H1 (cell line): ENCODE data around the gene MIEF2.

Experiments used
- BACH1 ChIP-seq: IDR thresholded peaks from 2 replicates; pipeline ENCODE4 v1.6.1; 2012; ENCODE audit warnings: low read length, improper control_type of control experiment
- CHD2 ChIP-seq: IDR thresholded peaks from 2 replicates; pipeline ENCODE4 v1.6.1; 2012; ENCODE audit warnings: low read length, improper control_type of control experiment
- EGR1 ChIP-seq: IDR thresholded peaks from 2 replicates; pipeline ENCODE4 v1.6.1; 2011; ENCODE audit warnings: low read depth, low read length, borderline replicate concordance
- GABPA ChIP-seq: IDR thresholded peaks from 2 replicates; pipeline ENCODE4 v1.6.1; 2011; ENCODE audit warnings: mild to moderate bottlenecking, low read length, moderate library complexity, borderline replicate concordance; ENCODE audit not compliant: insufficient read depth
- POLR2AphosphoS5 ChIP-seq: IDR thresholded peaks from 2 replicates; pipeline ENCODE4 v1.6.1; 2011; ENCODE audit warnings: low read depth, low read length
- SP1 ChIP-seq: IDR thresholded peaks from 2 replicates; pipeline ENCODE4 v1.6.1; 2011; ENCODE audit warnings: low read depth, low read length
- TF ChIP-seq, protein P1 (sequence below), 3 experiments: IDR thresholded peaks; 1 replicate in 2 of 3; 2 replicates in 1 of 3; pipeline versions ENCODE4 v1.5.1 to v1.6.1; 2011; ENCODE audit warnings: low read length in 3 of 3, mild to moderate bottlenecking in 3 of 3, inconsistent platforms in 2 of 3, low read depth in 1 of 3, moderate library complexity in 1 of 3; ENCODE audit not compliant: insufficient read depth in 1 of 3; ENCODE audit errors: control extremely low read depth in 1 of 3

DNA sequence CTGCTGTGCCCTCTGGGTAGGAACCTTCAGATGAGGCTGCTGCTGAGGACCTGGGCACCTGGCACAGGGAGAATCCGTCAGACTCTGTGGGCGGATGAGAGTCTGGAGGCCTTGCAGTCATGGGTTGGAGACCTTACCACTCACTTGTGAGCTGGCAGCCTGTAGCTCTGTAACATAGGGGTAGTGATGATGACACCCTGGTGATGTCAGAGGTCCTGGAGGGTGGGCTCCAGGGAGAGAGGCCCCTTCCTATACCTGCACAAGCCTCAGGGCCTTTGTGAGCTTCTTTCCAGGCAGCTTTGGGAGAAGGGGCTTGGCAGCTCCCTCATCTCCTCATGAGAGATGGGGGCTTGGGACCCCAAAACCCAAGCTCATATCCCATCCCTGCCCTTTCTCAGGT is 1.6 kb downstream of the MIEF2 start:
- TF ChIP-seq SP1 = no peak
- TF ChIP-seq POLR2AphosphoS5 = no peak
- no peak for TF ChIP-seq GABPA
- TF ChIP-seq, protein P1, sequence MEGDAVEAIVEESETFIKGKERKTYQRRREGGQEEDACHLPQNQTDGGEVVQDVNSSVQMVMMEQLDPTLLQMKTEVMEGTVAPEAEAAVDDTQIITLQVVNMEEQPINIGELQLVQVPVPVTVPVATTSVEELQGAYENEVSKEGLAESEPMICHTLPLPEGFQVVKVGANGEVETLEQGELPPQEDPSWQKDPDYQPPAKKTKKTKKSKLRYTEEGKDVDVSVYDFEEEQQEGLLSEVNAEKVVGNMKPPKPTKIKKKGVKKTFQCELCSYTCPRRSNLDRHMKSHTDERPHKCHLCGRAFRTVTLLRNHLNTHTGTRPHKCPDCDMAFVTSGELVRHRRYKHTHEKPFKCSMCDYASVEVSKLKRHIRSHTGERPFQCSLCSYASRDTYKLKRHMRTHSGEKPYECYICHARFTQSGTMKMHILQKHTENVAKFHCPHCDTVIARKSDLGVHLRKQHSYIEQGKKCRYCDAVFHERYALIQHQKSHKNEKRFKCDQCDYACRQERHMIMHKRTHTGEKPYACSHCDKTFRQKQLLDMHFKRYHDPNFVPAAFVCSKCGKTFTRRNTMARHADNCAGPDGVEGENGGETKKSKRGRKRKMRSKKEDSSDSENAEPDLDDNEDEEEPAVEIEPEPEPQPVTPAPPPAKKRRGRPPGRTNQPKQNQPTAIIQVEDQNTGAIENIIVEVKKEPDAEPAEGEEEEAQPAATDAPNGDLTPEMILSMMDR (IDR thresholded peaks at IDR 0.05; ENCODE audit: control extremely low read depth in 1 of 3, insufficient read depth in 1 of 3, low read depth in 1 of 3, low read length in 3 of 3) = no peak
- TF ChIP-seq EGR1 = no peak
- TF ChIP-seq CHD2 = no peak
- TF ChIP-seq BACH1 = no peak
